MM.1S (cell line): ENCODE measurements around the gene LRRN2.

Source experiments
- DNase-seq: peaks from one replicate; pipeline ENCODE4 v3.0.0-alpha.2; 2015
- H2AFZ ChIP-seq: fragments of 300-600 bp; sonication (generic); 2 replicates; pipeline ENCODE4 v1.6.0; 2016; ENCODE audit warnings: antibody characterized with exemption, low read length
- H3F3A ChIP-seq: fragments of 300-600 bp; sonication (generic); 2 replicates; pipeline ENCODE4 v1.6.1; 2016; ENCODE audit warnings: mild to moderate bottlenecking, antibody characterized with exemption, low read length, moderate library complexity, mixed read lengths; ENCODE audit not compliant: insufficient read depth
- H3K27ac ChIP-seq: fragments of 300-600 bp; sonication (generic); 2 replicates; pipeline ENCODE4 v1.5.1; 2016; ENCODE audit warnings: mild to moderate bottlenecking, low read length
- H3K27me3 ChIP-seq: fragments of 300-600 bp; sonication (generic); replicated peaks from 2 replicates; pipeline ENCODE4 v1.6.0; 2016; ENCODE audit warnings: low read length; ENCODE audit not compliant: insufficient read depth
- H3K36me3 ChIP-seq: fragments of 300-600 bp; sonication (generic); replicated peaks from 2 replicates; pipeline ENCODE4 v1.6.1; 2016; ENCODE audit warnings: mild to moderate bottlenecking, low read length, mixed read lengths; ENCODE audit not compliant: insufficient read depth
- H3K4me1 ChIP-seq: fragments of 300-600 bp; sonication (generic); 2 replicates; pipeline ENCODE4 v1.6.1; 2016; ENCODE audit warnings: low read length, mixed read lengths
- H3K4me2 ChIP-seq: fragments of 300-600 bp; sonication (generic); 2 replicates; pipeline ENCODE4 v1.6.0; 2016; ENCODE audit warnings: low read depth, low read length
- H3K4me3 ChIP-seq: fragments of 300-600 bp; sonication (generic); 2 replicates; pipeline ENCODE4 v1.5.1; 2016; ENCODE audit warnings: low read length, mixed read lengths
- H3K79me2 ChIP-seq: fragments of 300-600 bp; sonication (generic); 2 replicates; pipeline ENCODE4 v1.6.1; 2016; ENCODE audit warnings: mixed run types, low read length, mixed read lengths
- H3K9ac ChIP-seq: fragments of 300-600 bp; sonication (generic); 2 replicates; pipeline ENCODE4 v1.6.1; 2016; ENCODE audit warnings: low read length, mixed read lengths
- H3K9me2 ChIP-seq: fragments of 300-600 bp; sonication (generic); replicated peaks from 2 replicates; pipeline ENCODE4 v1.6.1; 2016; ENCODE audit warnings: mild to moderate bottlenecking, low read length, mixed read lengths; ENCODE audit not compliant: insufficient read depth
- H3K9me3 ChIP-seq: fragments of 300-600 bp; sonication (generic); replicated peaks from 2 replicates; pipeline ENCODE4 v1.6.1; 2016; ENCODE audit warnings: mild to moderate bottlenecking, low read length, mixed read lengths; ENCODE audit not compliant: insufficient read depth
- H4K20me1 ChIP-seq: fragments of 300-600 bp; sonication (generic); 2 replicates; pipeline ENCODE4 v1.6.1; 2016; ENCODE audit warnings: mild to moderate bottlenecking, low read length, moderate library complexity, mixed read lengths; ENCODE audit not compliant: insufficient read depth
- CTCF ChIP-seq: fragments of 300-600 bp; sonication (generic); IDR thresholded peaks from 2 replicates; pipeline ENCODE4 v1.5.1; 2016; ENCODE audit warnings: antibody characterized with exemption, low read length, mixed read lengths
- EZH2 ChIP-seq: fragments of 300-600 bp; sonication (generic); optimal IDR thresholded peaks from 2 replicates; pipeline ENCODE3; 2017; ENCODE audit warnings: low read depth, mild to moderate bottlenecking, antibody characterized with exemption, low read length, mixed read lengths
- EZH2phosphoT487 ChIP-seq: fragments of 300-600 bp; sonication (generic); IDR thresholded peaks from 2 replicates; pipeline ENCODE4 v1.6.1; 2018; ENCODE audit warnings: antibody characterized with exemption, low read length

The LRRN2 gene

GRCh38 chr1:204605791-204606190 is 79.7 kb downstream of the LRRN2 start:
- Histone ChIP-seq H3K9ac (no peak overlapping the region), H3K4me3 (no peak overlapping the region), H3K36me3 (no peaks in the 10 kb centered on the region), H3K79me2 (no peaks in the 10 kb centered on the region), H3K27ac (no peak overlapping the region), H3K9me2 (no peaks in the 10 kb centered on the region), H3F3A (no peaks in the 10 kb centered on the region), H3K27me3 (no peaks in the 10 kb centered on the region), H4K20me1 (no peaks in the 10 kb centered on the region), H2AFZ (no peak overlapping the region), H3K9me3 (no peaks in the 10 kb centered on the region), H3K4me1 (no peaks in the 10 kb centered on the region), H3K4me2 (no peak overlapping the region)
- TF ChIP-seq EZH2 (no peak), EZH2phosphoT487 (no peak), CTCF (no peak)
- no peak for DNase-seq

GRCh38 chr1:204602871-204603542 is 82.5 kb downstream of the LRRN2 start:
- DNase-seq = no peak
- Histone ChIP-seq H3K4me1 (no peaks in the 10 kb centered on the region), H3K9me2 (no peaks in the 10 kb centered on the region), H4K20me1 (no peaks in the 10 kb centered on the region), H3K27ac (no peak overlapping the region), H3K27me3 (no peaks in the 10 kb centered on the region), H2AFZ (no peak overlapping the region), H3K9me3 (no peaks in the 10 kb centered on the region), H3K4me3 (no peak overlapping the region), H3K9ac (no peak overlapping the region), H3K79me2 (no peaks in the 10 kb centered on the region), H3K4me2 (no peak overlapping the region), H3F3A (no peaks in the 10 kb centered on the region), H3K36me3 (no peaks in the 10 kb centered on the region)
- TF ChIP-seq EZH2phosphoT487 (no peak), EZH2 (no peak), CTCF (no peak)

GRCh38 chr1:204602111-204602579 is 83.4 kb downstream of the LRRN2 start:
- H3K9ac ChIP-seq = no peak overlapping the region
- H3K4me3 ChIP-seq = no peak overlapping the region
- no peaks in the 10 kb centered on the region for H3K9me3 ChIP-seq
- no peaks in the 10 kb centered on the region for H3F3A ChIP-seq
- DNase-seq = no peak
- no peak overlapping the region for H3K27ac ChIP-seq
- TF ChIP-seq EZH2 = no peak
- no peak for TF ChIP-seq CTCF
- no peak for TF ChIP-seq EZH2phosphoT487
- no peaks in the 10 kb centered on the region for H3K9me2 ChIP-seq
- no peaks in the 10 kb centered on the region for H4K20me1 ChIP-seq
- H2AFZ ChIP-seq = no peak overlapping the region
- no peaks in the 10 kb centered on the region for H3K4me1 ChIP-seq
- H3K27me3 ChIP-seq = no peaks in the 10 kb centered on the region
- no peaks in the 10 kb centered on the region for H3K79me2 ChIP-seq
- no peaks in the 10 kb centered on the region for H3K36me3 ChIP-seq
- H3K4me2 ChIP-seq = no peak overlapping the region
